Stimulated activated CD4-positive, alpha-beta T cell treated with anti-CD3 and anti-CD28 coated beads, Interleukin-15, amount 100 ng/mL, for 1 hour (primary cell): ENCODE data around the gene LSMEM2.
A peak's percentile ranks its signal among the peaks of the same experiment; 100 is the strongest.
"Not testable (repeated sequence)": the region's sequence is repeated elsewhere in the genome, so short reads cannot be mapped to it uniquely, and the experiment has no call there.

Experiments used
- DNase-seq, 2 donors: peaks; one replicate each; pipeline ENCODE4 v3.0.0-alpha.2; 2020; ENCODE audit warnings: low read depth in 1 of 2, low spot score in 1 of 2

Gene LSMEM2

DNA sequence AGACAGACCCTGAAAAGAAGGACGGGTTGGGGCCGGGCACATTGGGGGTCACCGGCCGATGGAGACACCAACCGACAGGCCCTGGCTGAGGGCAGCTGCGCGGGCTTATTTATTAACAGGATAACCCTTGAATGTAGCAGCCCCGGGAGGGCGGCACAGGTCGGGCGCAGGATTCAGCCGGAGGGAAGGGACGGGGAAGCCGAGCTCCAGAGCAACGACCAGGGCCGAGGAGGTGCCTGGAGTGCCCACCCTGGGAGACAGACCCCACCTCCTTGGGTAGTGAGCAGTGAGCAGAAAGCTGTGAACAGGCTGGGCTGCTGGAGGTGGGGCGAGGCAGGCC, 2.2 kb upstream of the LSMEM2 start:
- DNase-seq: no peak

DNA sequence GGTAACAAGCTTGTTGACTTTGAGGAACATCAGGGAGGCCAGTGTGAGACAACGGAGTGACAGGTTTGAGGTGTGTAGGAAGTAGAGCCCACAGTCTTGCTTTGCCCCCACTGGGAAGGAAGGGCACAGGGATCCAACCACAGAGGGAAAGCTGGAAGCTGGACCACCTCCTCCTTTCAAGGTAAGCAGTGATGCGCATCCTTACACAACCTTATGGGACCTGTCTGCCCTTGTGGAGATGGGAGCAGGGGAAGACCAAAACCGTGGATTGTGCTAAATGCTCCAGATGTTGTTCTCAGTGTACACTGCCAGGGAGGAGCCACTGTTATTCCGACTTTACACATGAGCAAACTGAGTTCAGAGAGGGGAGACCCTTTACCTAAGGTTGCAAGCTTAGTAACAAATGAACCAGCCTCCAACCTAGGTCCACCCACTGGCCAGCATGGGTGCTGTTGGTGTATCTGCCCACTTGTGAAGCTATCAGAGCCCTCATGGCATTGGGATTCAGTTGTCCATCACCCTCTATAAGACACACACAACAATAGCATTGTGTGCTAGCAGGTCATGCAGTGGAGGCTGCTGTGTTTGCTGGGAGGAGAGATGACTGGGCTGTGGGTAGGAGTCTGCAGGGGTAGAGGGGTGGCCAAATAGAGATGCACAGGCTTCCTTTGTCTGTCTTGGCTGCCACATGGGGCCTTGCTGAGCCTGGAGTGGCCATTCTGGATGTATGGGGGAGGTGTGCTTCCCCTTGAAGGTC, 586 bp upstream of the LSMEM2 start:
- DNase-seq: no peak

DNA sequence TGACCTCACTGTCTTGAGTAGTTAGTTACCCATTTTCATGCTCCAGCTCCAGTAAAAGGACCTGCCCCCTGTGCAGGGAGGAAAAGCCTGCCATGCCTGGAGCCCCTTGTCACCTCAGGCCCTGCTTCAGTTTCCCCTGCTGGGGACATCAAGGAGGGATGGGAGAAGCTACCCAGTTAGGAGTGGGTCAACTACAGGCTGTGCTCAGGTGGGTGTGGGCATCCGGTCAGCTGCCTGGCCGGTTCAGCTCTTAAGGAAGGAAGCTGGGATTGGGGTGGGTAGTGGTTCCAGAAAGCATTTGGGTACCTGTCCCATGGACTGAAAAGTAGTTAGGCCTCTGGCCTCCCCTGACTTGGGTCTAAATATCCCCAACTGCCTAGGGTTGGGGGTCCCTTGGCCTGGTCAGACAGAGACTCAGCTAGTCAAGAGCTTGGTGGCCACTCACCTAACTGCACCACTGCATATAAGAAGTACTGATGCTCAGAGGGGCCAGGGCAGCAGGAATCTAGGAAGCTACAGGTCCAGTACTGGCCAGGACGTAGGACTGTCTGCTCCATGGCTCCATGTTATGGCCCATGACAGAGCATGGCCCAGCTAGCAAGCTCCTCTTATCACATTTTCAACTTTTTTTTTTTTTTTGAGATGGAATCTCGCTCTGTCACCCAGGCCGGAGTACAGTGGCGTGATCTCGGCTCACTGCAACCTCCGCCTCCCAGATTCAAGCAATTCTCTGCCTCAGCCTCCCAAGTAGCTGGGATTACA, 549 bp downstream of the LSMEM2 start:
- no peak for DNase-seq

DNA sequence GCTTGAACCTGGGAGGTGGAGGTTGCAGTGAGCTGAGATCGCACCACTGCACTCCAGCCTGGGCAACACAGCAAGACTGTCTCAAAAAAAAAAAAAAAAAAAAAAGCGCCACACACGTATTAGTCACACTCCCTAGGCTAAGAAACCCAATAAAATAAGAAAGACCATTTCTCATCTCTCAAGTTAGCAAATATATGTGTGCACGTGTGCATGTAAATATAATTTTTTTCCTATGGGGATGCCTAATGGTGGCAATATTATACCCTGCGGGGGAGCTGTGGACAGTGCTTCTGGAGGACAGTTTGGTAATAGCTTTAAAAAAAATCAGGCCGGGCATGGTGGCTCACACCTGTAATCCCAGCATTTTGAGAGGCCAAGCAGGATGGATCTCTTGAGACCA, 5.2 kb downstream of the LSMEM2 start:
- DNase-seq: not testable (repeated sequence)

DNA sequence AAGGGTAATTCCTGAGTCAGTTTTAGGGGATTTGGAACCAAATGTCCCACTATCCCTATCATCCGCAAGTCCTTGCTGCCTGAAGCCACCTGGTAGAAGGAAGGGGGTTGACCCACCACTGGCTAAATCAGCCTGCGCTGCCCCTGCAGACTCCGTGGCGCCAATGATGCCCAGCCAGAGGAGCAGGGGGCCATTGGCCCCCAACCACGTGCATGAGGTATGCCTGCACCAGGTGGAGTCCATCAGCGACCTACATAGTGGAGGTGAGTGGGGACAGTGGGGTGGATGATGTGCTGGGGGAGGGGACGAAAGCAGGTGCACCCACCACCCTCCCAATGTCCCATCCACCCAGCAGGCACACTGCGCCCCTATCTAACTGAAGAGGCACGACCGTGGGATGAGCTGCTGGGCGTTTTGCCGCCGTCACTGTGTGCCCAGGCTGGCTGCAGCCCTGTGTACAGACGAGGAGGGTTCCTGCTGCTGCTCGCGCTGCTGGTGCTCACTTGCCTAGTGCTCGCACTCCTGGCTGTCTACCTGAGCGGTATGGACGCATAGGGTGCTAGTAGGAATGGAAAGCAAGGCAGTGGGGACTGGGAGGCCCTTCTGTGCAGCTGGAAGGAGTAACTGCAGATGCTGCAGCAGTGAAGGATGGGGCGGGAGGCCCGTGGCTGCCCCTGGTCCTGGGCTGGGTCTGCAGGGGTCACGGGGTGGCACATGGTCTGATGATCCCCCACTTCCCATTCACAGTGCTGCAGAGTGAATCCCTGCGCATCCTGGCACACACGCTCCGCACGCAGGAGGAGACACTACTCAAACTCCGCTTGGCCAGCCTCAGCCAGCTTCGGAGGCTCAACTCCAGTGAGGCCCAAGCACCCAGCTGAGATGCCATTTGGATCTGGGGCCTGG, 7.7 kb downstream of the LSMEM2 start:
- no peak for DNase-seq

DNA sequence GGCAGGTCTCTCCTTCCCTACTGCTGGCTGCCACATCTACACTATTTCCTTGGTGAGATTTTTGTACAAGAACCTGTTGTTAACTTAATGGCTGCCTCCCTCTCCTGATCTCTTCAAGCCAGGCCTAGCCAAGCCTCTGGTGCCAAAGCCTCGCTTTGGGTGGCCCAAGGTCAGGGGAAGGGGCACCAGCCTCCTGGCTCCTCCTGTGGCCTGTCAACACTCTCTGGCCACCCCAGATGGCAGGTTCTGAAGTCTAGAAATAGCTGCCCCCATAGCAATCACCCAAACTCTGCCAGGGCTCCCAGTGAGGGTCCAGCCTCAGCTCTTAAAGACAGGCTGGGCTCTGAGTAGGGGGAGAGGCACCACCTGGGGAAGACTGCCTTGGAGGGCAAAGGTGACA, 8.4 kb downstream of the LSMEM2 start:
- no peak for DNase-seq

DNA sequence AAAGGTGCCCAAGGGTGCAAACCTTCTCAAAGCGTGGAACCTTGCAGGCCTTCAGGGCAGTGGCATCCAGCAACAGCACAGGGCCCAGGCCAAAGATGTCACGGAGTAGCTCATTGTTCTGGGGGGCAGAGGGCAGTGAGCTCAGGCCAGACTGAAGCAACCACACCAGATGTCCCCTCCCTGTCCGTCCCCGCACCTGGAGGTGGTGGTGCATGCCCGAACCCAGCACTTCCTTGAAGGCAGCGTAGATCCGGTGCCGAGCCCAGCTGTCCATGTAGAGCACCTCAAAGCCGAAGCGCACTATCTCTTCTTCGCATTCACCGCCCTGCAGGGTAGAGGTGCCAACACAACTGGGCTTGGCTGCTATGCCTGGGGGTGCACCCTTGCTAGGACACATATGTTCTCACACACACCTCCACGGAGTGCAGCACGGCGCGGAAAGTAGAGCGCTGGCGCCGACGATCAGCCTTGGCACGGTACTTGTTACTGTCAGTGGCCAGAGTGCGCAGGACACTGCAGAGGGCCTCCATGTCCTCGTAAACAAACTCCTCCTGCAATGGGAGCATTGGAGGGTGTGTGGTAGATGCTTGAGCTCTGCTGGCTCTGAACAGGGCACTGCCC, 9.6 kb downstream of the LSMEM2 start:
- no peak for DNase-seq

DNA sequence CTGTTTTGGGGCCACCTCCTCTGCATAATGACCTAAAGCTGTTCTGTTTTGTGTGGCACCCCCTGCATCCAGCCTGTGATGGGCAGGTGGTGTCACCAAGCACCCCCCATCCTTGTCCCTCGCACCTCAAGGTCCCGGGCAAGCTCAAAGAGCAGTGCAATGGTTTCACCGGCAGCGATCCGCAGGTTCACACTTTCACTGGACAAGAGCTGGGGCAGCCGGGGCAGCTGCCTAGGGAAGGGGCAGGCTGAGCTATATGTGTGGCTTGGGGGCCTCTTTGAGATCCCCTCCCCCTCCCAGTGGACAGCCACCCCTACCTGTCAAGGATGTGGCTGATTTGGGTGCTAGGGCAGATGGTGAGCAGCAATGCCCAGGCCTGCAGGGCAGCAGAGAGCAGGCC, 10.2 kb downstream of the LSMEM2 start:
- no peak for DNase-seq

DNA sequence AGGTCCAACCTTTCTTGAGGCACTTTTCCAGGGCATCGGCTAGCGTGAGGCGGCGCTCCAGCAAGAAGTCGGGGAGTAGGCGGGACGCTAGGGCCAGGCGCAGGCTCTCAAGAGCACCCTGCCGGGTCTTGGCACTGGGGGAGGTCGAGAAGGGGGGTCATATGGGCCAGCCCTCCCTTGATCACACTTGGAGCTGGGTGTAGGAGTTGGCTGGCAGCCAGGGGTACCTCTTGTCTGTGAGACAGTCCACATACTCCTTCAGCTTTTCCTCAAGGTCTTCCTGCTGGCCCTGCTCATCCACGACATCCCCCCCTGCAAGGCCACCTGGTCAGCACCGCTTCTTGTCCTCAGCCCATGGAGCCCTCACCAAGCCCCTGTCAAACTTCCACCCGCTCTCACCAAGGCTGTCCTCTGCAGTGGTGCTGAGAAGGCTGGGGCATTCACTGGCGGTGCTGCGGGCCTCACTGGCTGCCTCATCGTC, 11.3 kb downstream of the LSMEM2 start:
- no peak for DNase-seq

DNA sequence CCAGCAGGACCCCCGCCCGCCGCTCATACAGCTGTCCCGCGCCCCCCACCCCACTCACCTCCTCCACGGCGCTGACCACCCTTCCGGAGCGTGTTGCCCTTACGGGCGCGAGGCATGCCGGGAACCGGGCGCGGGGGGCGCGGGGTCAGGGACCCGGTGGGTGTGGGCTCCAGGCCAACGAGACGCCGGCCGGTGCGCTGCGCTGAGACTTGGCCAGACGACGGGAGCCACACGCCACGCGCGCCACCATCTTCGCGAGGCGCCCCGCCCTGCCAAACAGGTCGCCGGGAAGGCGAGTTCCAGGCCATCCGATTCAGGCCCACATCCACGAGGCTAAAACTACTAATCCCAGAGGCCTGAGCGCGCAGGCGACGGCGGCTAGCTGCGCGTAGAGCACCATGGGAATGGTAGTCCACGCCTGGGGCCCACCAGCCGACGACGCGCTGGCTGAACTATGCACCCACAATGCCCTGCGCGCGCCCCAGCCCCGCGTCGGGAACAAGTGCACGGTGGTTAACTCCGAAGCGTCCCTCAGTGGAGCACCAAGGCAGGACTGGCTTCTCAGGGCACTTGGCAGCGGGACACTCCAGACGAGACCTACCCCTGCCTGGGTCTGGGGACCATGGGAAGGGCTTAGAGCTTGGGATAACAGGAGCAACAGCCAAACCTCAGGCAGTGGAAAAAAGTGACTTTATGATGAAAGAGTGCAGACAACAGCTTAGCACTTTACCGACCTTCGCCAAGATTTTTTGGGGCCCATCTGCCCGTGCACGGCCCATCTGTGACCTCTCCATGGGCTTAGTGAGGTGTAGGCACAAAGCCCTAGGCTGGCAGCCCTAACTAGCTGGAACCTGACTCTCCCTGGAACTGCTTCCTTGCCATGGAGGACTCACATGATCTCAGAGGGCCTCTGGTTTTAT, 13.5 kb downstream of the LSMEM2 start, which contains the start of gene IFRD2:
IFRD2 (minus strand) TSS at position 271 of the 920 bp plus-strand sequence; CDS start at position 116, 155 bp downstream.
- DNase-seq: peak; percentile 89 to 92

DNA sequence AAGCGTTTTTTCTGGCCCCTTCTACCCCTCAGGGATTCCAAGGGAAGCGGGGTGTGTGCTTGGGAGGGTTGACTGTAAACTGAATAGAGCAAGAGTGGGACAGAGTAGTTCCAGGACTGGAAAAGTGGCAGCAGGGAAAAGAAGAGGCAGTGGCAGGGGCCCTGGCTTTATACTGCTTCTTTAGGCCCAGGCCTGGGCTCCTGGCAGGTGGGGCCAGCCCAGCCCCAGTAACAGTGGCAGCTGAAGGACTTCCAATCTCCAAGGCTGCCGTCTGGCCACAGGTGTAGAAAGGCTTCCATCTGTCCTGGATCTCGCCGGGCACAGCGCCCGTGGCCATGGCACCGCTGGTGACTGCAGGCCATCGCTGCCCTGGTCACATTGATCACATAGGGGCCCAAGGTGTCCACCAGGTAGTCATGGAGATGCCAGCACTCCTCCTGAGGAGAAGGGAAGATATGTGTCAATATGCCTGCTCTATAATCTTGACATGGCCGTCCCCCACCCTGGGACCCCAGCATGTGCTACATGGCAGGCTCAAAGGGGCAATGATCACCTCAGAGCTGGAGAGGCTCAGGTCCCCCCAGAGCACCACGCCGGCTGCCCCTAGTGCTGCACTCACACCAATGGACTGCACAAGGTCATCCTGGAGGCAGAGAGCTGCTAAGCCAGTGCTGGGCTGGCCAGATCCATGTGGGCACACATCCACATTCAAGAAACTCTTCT, 14.4 kb downstream of the LSMEM2 start:
- DNase-seq: no peak

DNA sequence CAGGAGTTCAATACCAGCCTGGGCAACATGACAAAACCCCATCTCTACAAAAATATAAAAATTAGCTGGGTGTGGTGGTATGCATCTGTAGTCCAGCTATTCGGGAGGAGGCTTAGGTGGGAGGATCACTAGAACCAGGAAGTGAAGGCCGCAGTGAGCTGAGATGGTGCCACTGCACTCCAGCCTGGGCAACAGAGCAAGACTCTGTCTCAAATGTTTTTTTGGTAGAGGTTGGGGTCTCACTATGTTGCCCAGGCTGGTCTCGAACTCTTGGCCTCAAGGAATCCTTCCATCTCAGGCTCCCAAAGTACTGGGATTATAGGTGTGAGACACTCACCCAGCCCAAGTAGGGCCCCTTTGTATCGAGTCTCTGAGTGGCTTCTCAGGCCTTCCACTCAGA, 15.2 kb downstream of the LSMEM2 start:
- no peak for DNase-seq

DNA sequence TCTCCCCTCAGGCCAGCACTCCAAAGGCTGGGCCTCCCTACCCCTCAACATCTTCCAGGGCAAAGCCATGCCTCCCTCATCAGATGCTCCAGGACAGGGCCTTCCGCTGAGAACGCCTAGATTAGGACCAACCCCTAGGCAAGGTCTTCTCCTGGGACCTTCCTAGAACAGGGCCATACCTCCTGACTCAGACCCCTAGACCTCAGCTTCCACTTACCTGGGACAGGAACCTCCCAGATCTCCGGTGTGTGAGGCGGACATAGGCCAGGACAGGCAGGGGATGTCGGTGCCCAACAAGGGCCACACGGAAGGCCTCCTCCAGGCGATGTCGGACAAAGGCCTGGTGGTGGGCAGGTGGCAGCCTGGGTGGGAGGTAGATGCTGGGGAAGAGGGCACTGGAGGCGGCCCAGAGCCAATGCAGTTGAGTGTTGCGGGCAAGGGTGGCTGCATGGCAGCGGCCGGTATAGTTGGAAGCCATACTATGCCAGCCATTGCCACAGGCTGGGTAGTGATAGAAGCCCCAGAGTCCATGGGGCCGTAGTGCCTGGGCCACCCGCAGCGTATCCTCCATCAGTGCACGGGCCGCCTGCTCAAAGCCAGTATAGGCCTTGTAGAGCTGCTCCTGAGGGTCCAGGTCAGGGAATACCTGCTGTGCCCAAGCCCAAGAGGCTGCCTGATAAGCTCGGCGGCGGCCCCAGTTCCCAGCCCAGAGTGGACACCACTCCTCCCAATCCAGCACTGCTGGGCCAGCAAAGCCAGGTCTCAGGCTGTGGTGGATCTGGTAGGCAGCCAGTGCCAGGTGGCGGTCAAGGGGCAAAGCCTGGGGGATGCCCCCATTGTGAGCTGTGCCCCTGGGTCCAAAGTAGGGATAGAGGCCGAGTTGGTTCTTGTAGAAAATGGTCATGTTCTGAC, 15.9 kb downstream of the LSMEM2 start:
- no peak for DNase-seq

DNA sequence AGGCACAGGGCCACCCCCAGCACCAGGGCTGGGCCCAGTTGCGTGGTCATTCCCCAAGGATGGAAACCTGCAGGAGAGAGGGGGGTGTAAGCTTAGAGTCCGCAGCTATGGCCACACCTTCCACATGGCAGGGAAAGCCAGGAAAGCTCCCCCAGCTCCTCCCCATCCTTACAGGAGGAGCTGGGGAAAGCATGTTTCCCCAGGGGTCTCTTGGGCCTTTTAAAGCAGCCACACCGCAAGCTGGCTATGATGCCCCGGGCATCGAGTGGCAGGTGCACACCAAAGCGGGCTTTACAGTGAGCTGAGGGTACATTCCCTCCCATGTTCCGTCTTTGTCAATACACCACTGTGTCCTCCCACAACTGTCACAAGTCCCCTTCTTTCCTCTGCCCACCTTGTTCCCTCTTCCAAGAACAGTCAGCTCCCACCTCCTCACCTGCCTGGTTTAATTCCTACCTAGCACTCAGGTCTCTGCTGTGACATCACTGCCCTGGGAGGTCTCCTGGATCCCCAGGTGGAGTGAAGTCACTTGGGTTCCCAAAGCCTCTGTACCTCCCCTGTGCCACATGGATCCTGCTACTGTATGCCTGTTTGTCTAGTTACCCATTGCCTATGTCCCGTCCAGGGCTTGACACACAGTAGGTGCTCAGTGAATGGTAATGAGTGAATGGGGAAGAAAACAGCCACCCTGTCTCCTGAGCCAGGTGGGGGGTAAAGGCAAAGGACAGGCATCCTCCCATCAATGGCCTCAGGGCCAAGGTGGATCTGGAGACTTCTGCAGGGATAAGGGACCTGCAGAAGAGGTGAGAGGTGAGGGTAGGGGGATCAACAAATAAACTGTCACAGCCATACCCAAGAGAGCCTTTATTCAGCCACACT, 16.9 kb downstream of the LSMEM2 start:
- no peak for DNase-seq

DNA sequence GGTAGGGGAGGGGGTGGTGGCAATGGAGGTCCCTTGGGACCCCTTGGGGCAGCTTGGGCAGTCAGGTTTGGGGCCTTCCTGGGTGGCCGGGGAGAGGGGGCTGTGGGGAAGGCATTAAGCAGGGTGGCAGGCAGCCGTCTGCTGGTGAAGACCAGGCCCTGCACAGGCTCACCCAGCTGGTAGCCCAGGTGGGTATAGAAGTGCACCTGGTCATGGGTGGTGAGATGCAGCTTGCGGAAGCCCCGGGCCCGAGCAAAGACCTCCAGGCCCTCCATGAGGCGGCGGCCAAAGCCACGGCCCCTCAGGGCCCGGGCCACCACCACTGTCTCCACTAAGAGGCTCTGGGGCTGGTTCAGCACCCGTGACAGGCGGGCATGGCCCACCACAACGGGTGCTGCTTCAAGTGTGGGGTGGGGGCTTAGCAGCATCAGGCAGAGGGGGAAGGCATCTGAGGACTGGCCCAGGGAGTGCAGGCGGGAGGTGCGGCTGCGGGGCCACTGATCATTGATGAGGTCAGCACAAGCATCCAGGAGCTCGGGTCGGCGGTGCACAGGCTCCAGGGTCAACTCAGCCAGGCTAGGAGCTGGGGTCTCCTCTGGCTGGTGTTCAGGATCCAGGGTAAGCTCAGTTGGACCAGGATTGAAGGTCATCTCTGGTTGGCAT, 18.0 kb downstream of the LSMEM2 start:
- DNase-seq: no peak

DNA sequence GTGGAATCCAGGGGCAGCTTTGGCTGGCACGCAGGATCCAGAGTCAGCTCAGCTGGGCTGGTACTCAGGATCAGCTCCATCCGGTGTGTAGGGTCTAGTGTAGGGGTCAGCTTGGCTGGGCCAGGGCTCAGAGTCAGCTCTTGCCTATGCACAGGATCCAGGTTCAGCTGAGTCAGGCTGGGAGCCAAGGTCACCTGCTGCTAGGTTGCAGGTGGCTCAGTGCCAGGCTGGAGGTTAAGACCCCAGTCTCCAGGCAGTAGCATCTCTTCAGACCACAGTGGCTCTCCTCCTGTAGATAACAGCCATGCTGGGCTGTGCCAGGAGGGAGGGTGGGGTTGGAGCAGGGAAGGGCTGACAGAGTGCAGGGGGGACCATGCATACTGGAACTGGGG, 18.5 kb downstream of the LSMEM2 start:
- DNase-seq: no peak
